AG10803 (cell line): ENCODE measurements around the gene PHGDH.

Experiments used
- DNase-seq: peaks from one replicate; pipeline ENCODE4 v3.0.0; 2010; ENCODE audit warnings: low read depth
- H3K4me3 ChIP-seq: 2 replicates; pipeline ENCODE4 v1.5.1; 2011; ENCODE audit warnings: mild to moderate bottlenecking, low read length, control low read depth
- TF ChIP-seq, protein P1 (sequence below): conservative IDR thresholded peaks from 2 replicates; pipeline ENCODE4 v1.5.1; 2011; ENCODE audit warnings: mild to moderate bottlenecking, low read length, control low read depth, inconsistent platforms

Gene PHGDH

DNA sequence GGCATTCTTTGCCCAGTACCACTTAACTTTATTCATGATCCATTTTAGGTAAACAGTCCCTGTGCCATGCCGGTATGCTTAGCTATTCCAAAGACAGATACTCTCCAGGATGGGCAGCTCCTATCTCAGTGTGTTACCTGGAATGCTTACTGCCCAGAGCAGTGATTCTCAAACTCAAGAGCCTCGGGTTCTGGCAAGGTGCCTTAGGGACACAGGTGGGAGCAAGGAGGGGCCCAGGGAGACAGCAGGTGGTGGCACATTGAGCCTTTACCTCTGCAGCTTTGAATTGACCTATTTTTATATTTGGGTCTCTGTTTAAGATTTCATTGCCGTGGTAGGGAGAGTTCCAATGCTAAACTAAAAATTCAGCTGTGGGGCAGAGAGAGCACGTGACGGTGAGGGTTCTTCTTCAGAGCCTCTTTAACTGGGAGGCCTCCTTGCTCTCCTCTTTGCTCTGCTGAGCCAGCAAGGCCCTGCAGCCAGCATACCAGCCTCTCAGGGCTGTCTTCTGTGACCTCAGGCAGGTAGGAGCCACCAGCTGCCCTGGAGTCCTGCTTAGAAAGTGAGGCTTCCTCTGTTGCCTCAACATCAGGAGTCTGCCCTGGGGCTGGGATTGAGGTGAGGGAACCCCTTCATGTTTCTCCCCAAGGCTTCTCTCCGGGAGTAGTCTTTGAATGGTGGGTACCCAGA, 20.2 kb downstream of the PHGDH start:
- no peak for DNase-seq
- TF ChIP-seq, protein P1, sequence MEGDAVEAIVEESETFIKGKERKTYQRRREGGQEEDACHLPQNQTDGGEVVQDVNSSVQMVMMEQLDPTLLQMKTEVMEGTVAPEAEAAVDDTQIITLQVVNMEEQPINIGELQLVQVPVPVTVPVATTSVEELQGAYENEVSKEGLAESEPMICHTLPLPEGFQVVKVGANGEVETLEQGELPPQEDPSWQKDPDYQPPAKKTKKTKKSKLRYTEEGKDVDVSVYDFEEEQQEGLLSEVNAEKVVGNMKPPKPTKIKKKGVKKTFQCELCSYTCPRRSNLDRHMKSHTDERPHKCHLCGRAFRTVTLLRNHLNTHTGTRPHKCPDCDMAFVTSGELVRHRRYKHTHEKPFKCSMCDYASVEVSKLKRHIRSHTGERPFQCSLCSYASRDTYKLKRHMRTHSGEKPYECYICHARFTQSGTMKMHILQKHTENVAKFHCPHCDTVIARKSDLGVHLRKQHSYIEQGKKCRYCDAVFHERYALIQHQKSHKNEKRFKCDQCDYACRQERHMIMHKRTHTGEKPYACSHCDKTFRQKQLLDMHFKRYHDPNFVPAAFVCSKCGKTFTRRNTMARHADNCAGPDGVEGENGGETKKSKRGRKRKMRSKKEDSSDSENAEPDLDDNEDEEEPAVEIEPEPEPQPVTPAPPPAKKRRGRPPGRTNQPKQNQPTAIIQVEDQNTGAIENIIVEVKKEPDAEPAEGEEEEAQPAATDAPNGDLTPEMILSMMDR, result no peak
- no peak overlapping the region for H3K4me3 ChIP-seq

DNA sequence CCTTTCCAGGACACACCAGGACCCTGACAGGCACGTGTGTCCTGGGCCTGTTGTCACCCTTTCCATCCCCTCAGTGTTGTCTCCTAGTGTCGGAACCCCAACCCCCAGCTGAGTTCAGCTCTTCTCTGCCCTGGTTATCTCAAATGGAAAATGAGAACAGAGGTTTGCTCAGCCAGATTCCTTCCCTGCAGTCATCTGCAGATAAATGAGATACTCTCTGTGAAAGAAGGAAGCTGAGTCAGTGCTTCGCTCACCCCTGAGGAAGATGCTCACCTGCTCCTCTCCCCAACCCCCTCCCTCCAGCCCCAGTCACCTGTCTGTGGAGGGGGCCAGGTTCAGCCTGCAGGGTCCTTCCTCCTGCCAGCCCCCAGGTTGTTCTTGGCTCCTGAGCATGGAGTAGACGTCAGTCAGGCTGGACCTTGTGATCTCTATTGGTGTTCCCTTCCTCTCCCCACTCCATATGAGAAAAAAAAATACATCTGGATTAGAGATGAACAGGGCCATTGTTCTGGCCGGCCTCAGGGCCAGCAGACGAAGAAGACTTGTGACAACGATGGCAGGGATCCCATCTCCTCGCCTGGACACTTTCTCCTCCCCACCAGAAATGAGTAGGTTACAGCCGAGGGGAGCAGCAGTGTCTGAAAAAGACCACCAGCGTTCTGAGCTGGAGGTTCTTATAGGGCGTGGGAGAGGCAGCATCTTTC, 20.9 kb downstream of the PHGDH start:
- TF ChIP-seq, protein P1, result no peak
- DNase-seq, result no peak
- H3K4me3 ChIP-seq, result no peak overlapping the region

DNA sequence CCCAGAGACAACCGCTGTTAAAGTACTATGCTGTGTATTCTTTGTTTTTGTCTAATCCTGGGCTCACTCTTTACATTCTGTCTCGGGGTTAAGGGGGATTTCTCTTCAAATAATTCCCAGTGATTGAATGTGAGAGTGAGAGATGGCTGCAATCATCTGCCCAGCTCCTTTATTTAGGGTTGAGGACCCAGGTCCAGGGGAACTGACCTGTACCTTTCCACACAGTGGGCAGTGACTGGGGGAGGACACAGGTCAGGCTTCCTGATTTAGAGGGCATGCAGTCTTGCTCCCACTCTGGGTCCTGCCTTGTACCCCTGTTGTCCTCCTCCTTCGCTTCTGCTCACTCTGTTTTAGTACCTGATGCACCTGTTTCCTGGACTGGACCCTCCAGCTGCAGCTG, 22.0 kb downstream of the PHGDH start:
- H3K4me3 ChIP-seq, result no peak overlapping the region
- TF ChIP-seq, protein P1, result no peak
- no peak for DNase-seq

DNA sequence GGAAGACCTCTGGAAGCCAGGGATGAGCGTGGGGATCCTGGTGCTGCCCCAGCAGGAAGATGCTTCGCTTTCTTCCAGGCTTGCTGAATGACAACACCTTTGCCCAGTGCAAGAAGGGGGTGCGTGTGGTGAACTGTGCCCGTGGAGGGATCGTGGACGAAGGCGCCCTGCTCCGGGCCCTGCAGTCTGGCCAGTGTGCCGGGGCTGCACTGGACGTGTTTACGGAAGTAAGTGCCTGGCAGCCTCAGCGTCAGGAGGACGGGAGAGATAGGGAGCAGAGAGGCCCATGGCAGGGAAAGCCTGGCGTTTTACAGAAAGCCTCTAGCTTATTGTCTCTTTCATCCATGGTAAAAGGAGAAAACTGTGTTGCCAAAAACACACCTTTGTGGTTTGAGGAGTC, 23.5 kb downstream of the PHGDH start:
- no peak for DNase-seq
- no peak overlapping the region for H3K4me3 ChIP-seq
- TF ChIP-seq, protein P1, result no peak

DNA sequence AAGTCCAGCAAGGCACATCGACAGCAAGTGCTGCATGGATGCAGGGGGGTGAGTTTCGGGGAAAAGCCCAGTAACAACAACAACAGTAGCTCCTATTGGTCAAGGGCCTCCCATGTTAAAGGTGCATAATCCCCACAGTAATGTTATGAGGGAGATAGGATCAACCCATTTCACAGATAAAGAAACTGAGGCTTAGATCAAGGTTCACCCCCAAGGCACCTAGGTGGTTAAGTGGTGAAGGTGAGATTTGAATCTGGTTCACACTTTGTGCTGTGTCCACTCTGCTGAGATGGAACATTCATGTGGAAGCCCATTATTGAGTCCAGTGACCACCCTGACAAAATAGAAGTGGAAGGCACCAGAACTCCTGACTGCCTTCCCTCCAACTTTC, 24.9 kb downstream of the PHGDH start:
- H3K4me3 ChIP-seq, result no peak overlapping the region
- DNase-seq, result no peak
- TF ChIP-seq, protein P1, result no peak

DNA sequence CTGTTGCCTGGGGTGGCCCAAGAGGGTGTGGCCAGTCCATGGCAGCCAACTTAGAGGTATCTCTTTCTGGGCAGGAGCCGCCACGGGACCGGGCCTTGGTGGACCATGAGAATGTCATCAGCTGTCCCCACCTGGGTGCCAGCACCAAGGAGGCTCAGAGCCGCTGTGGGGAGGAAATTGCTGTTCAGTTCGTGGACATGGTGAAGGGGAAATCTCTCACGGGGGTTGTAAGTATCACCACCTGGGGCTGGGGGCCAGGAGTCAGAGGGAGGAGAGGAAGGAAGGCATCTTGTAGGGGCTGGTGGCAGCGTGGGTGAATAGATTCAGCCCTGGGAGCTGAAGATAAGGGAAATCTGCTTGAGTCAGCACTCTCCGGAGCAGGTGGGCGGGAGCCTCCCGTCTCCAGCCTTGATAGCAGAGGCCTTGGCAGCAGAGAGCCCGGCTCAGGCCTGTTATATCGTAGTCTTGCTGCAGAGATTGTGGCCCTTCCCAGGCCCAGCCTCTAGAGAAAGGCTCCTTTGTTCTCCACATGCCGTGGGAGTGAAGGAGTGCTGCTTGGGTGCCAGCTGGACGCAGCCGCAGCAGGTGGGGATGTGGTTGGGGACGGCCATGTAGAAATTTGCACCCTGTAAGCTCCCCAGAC, 25.4 kb downstream of the PHGDH start:
- no peak overlapping the region for H3K4me3 ChIP-seq
- no peak for DNase-seq
- TF ChIP-seq, protein P1, result no peak
